AG09319 (cell line): ENCODE results near the gene PF4V1.

Source experiments
- DNase-seq: peaks from one replicate; pipeline ENCODE4 v3.0.0-alpha.2; 2010; ENCODE audit warnings: low read depth; ENCODE audit errors: extremely low read depth
- CTCF ChIP-seq: IDR thresholded peaks from 2 replicates; pipeline ENCODE4 v1.5.1; 2011; ENCODE audit warnings: low read depth, mild to moderate bottlenecking, inconsistent platforms, low read length, moderate library complexity

Gene PF4V1

GRCh38 chr4:73875401-73875800 lies 22.3 kb downstream of the PF4V1 start:
- DNase-seq, result no peak
- TF ChIP-seq CTCF, result no peak

DNA sequence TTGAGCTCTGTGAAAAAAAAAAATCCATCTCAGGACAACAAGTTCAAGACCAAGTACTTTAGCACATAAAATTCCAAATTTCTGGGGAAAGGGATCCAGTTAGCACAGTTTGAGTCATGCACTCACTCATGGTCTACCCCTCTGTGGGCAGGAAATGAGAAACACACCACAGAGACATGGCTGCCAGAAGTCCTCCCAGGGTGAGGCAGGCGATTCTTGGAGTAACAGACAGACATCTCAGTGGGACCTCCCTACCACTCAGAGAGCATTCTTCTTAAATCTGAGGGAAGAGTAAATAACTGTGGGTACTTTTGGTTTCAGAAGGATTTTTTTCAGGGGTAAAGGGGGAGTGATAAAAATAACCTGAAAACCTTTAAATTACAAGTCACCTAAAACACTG lies 30.2 kb downstream of the PF4V1 start:
- no peak for DNase-seq
- TF ChIP-seq CTCF, result no peak

- TF ChIP-seq CTCF, result no peak
- DNase-seq, result no peak
These were observed 32.6 kb downstream of the PF4V1 start for GRCh38 chr4:73885574-73886267.

- no peak for TF ChIP-seq CTCF
- DNase-seq, result no peak
These were observed 38.2 kb downstream of the PF4V1 start for GRCh38 chr4:73891326-73891725.

DNA sequence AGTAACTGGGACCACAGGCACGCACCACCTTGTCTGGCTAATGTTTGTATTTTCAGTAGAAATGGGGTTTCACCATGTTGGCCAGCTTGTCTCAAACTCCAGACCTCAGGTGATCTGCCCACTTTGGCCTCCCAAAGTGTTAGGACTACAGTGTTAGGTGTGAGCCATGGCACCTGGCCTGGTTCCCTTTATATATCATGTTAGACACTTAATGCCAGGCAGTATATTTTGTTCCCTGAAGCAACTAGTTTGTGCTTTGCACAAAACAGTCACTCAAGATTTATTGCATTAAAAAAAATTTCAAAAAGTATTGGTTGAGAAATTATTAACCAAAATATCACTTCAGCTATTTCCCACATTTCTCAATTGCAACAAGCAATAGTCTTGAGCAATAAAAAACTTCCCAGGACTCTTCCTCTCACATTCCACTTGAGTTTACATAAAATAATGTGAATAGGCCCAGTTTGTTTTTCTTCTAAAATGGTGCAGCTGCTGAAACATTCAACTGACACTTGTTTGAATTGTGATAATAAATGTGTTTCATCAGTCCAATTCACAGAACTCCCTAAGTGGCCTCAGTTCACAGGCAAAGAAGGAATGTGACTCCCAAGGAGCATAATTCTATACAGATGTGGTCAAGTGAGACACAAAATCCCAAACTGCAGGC lies 38.8 kb downstream of the PF4V1 start:
- no peak for TF ChIP-seq CTCF
- peak; percentile 91 for DNase-seq

DNA sequence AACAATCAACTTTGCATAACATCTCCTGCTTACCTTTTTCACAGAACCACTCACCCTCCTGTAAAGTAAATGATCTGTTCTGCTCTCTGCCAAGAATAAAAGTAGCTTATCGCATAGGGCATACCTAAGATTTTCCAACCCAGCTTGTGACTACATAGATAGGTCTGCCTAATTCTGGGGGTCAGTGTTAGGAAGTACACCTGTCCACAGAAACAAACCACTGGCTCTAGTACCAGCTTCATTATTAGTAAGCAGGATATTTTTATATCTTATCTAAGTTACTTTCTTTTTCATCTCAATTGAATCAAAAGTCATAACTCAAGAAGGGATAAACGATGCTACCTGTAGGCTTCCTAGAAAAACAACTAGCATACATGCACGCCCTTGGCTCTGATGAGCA lies 39.9 kb downstream of the PF4V1 start:
- no peak for TF ChIP-seq CTCF
- DNase-seq, result no peak

DNA sequence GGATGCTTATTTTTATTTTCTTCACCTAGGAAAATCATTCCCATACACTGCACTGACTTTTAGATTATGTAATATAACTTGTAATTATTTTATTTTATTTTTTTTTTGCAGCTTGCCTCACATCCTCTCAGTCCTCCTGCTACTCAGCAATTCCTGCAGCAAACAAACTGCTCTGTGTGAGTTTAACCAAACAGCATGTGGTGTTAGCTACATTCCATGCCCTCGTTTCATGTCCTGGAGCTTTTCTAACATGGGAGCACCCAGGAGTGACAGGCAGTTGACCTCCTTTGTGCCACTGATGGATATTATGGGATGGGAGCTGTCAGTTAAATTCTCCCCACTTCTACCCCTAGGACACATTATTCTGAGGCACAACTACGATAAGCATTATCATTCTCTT lies 40.9 kb downstream of the PF4V1 start:
- no peak for TF ChIP-seq CTCF
- no peak for DNase-seq
